GM23338 (cell line): Measurements from ENCODE around the gene SUSD1. TPM values are rescaled to one million over a fixed set of nuclear protein-coding genes. Genes with fewer than 3 reads are reported as not detected.

Source experiments
- ATAC-seq: fragments of 200-7000 bp; cut with Tn5 transposase; 3 replicates; pipeline ENCODE4 v1.9.1; 2020
- DNase-seq: peaks from one replicate; pipeline ENCODE4 v3.0.0-alpha.2; 2015; ENCODE audit warnings: low spot score
- H2AFZ ChIP-seq: fragments of 200-600 bp; sonication (generic); 2 replicates; pipeline ENCODE4 v1.8.0; 2016; ENCODE audit warnings: antibody characterized with exemption, mild to moderate bottlenecking, moderate library complexity
- H3F3A ChIP-seq: fragments of 200-600 bp; sonication (generic); replicated peaks from 2 replicates; pipeline ENCODE4 v1.8.0; 2017; ENCODE audit warnings: antibody characterized with exemption, mixed run types, low read depth
- H3K27ac ChIP-seq: fragments of 200-600 bp; sonication (generic); 2 replicates; pipeline ENCODE4 v1.6.1; 2016; ENCODE audit warnings: low read depth
- H3K27me3 ChIP-seq: fragments of 200-600 bp; sonication (generic); 2 replicates; pipeline ENCODE4 v1.8.0; 2016; ENCODE audit warnings: mild to moderate bottlenecking, mixed run types, moderate library complexity; ENCODE audit not compliant: insufficient read depth
- H3K36me3 ChIP-seq: fragments of 200-600 bp; sonication (generic); 2 replicates; pipeline ENCODE4 v1.8.0; 2016; ENCODE audit warnings: mild to moderate bottlenecking; ENCODE audit not compliant: insufficient read depth
- H3K4me1 ChIP-seq: fragments of 200-600 bp; sonication (generic); 2 replicates; pipeline ENCODE4 v1.8.0; 2016; ENCODE audit warnings: mild to moderate bottlenecking, moderate library complexity; ENCODE audit not compliant: insufficient read depth
- H3K4me2 ChIP-seq: fragments of 200-600 bp; sonication (generic); 2 replicates; pipeline ENCODE4 v1.7.1; 2017; ENCODE audit warnings: mixed run types
- H3K4me3 ChIP-seq: fragments of 200-600 bp; sonication (generic); 2 replicates; pipeline ENCODE4 v1.6.1; 2016; ENCODE audit warnings: mixed run types
- H3K79me2 ChIP-seq: fragments of 200-600 bp; sonication (generic); replicated peaks from 2 replicates; pipeline ENCODE4 v1.8.0; 2017; ENCODE audit warnings: mild to moderate bottlenecking; ENCODE audit not compliant: insufficient read depth
- H3K9me2 ChIP-seq: fragments of 200-600 bp; sonication (generic); 2 replicates; pipeline ENCODE4 v1.8.0; 2017; ENCODE audit not compliant: insufficient read depth
- H4K20me1 ChIP-seq: fragments of 200-600 bp; sonication (generic); replicated peaks from 2 replicates; pipeline ENCODE4 v1.8.0; 2017; ENCODE audit warnings: mild to moderate bottlenecking; ENCODE audit not compliant: insufficient read depth
- H3K27ac Mint-ChIP-seq: 2 replicates; pipeline ENCODE4 v1.8.0; 2020; ENCODE audit warnings: inconsistent platforms, mild to moderate bottlenecking, moderate library complexity, mixed read lengths
- H3K27me3 Mint-ChIP-seq: 3 replicates; pipeline ENCODE4 v1.8.0; 2022; ENCODE audit warnings: low read depth, mild to moderate bottlenecking, moderate library complexity, mixed read lengths, inconsistent platforms; ENCODE audit not compliant: insufficient read depth, poor library complexity
- H3K36me3 Mint-ChIP-seq: 3 replicates; pipeline ENCODE4 v1.8.0; 2021; ENCODE audit warnings: low read depth, mild to moderate bottlenecking, inconsistent platforms, moderate library complexity, mixed read lengths
- H3K4me1 Mint-ChIP-seq: 3 replicates; pipeline ENCODE4 v1.8.0; 2020; ENCODE audit warnings: mild to moderate bottlenecking, inconsistent platforms, mixed read lengths
- H3K4me3 Mint-ChIP-seq: 3 replicates; pipeline ENCODE4 v1.8.0; 2021; ENCODE audit warnings: moderate library complexity, mild to moderate bottlenecking, inconsistent platforms, mixed read lengths
- H3K9me3 Mint-ChIP-seq: 3 replicates; pipeline ENCODE4 v1.8.0; 2020; ENCODE audit warnings: moderate library complexity, mild to moderate bottlenecking, inconsistent platforms, mixed read lengths
- CREB1 ChIP-seq: fragments of 250-450 bp; sonication (Bioruptor Pico); IDR thresholded peaks from 2 replicates; pipeline ENCODE4 v1.5.0; 2020; ENCODE audit warnings: low read depth, mild to moderate bottlenecking, moderate library complexity
- EZH2 ChIP-seq: fragments of 200-600 bp; sonication (generic); IDR thresholded peaks from one replicate; pipeline ENCODE4 v1.8.0; 2017; ENCODE audit warnings: antibody characterized with exemption, mild to moderate bottlenecking, low read depth; ENCODE audit not compliant: unreplicated experiment
- EZH2phosphoT487 ChIP-seq: fragments of 200-600 bp; sonication (generic); IDR thresholded peaks from one replicate; pipeline ENCODE4 v1.8.1; 2018; ENCODE audit warnings: antibody characterized with exemption; ENCODE audit not compliant: unreplicated experiment
- JUNB ChIP-seq: IDR thresholded peaks from one replicate; pipeline ENCODE4 v1.6.1; 2016; ENCODE audit warnings: antibody characterized with exemption; ENCODE audit not compliant: unreplicated experiment
- NANOG ChIP-seq: IDR thresholded peaks from 2 replicates; pipeline ENCODE4 v1.6.1; 2016; ENCODE audit warnings: antibody characterized with exemption, borderline replicate concordance
- POLR2AphosphoS5 ChIP-seq: IDR thresholded peaks from 2 replicates; pipeline ENCODE4 v1.6.1; 2016; ENCODE audit warnings: antibody characterized with exemption, low read depth
- REST ChIP-seq: IDR thresholded peaks from one replicate; pipeline ENCODE4 v1.6.1; 2018; ENCODE audit warnings: antibody characterized with exemption; ENCODE audit not compliant: unreplicated experiment
- STAT1 ChIP-seq: IDR thresholded peaks from one replicate; pipeline ENCODE4 v1.6.1; 2016; ENCODE audit warnings: antibody characterized with exemption; ENCODE audit not compliant: unreplicated experiment
- ZNF114 ChIP-seq: fragments of 250-450 bp; sonication (Bioruptor Pico); IDR thresholded peaks from 2 replicates; pipeline ENCODE4 v1.5.0; 2020; ENCODE audit warnings: mild to moderate bottlenecking, moderate library complexity
- ZNF331 ChIP-seq: fragments of 250-450 bp; sonication (Bioruptor Pico); IDR thresholded peaks from 2 replicates; pipeline ENCODE4 v1.5.0; 2020; ENCODE audit warnings: low read depth, mild to moderate bottlenecking, moderate library complexity
- ZNF462 ChIP-seq: fragments of 250-450 bp; sonication (Bioruptor Pico); IDR thresholded peaks from 2 replicates; pipeline ENCODE4 v1.5.0; 2020; ENCODE audit warnings: mild to moderate bottlenecking, moderate library complexity
- polyA plus RNA-seq: library from polyadenylated mRNA; unstranded; fragments of >200 nt; fragmentation: Nextera tagmentation; extraction: Ambion mirVana; gene quantifications from 2 replicates; pipeline ENCODE4 v1.2.1, GENCODE V29; 2016
- total RNA-seq: library from RNA; depleted of rRNA; stranded (reverse); fragments of >200 nt; shearing (Covaris generic); gene quantifications from 2 replicates; pipeline ENCODE4 v1.2.3, GENCODE V29; 2014
- TF ChIP-seq, protein P1 (sequence below): IDR thresholded peaks from 2 replicates; pipeline ENCODE4 v1.6.1; 2016; ENCODE audit warnings: antibody characterized with exemption

Gene SUSD1
- total and polyA plus RNA-seq, 2 experiments from 2014 or later, result 1.2 to 6.4 TPM

DNA sequence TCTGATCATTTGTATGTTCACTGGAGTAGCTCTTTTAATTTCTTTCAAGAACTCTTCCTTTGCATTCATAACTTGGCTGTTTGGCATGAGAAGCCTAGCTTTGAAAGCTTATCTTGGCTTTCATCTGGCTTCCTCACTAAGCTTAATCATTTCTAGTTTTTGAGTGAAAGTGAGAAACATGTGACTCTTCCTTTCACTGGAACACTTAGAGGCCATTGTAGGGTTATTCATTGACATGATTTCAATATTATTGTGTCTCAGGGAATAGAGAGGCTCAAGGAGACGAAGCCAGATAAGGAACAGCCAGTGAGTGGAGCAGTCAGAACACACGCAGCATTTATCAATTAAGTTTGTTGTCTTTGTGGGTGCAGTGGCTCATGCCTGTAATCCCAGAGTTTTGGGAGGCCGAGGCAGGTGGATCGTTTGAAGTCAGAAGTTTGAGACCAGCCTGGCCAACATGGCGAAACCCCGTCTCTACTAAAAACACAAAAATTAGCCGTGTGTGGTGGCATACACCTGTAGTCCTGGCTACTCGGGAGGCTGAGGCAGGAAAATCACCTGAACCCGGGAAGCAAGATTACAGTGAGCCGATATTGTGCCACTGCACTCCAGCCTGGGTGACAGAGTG is 180.2 kb downstream of the SUSD1 start:
- no peak for TF ChIP-seq EZH2phosphoT487
- TF ChIP-seq POLR2AphosphoS5, result no peak
- TF ChIP-seq REST, result no peak
- no peak for TF ChIP-seq NANOG
- no peak for TF ChIP-seq EZH2
- no peak for TF ChIP-seq ZNF331 (CRISPR knock-in tag)
- TF ChIP-seq, protein P1, sequence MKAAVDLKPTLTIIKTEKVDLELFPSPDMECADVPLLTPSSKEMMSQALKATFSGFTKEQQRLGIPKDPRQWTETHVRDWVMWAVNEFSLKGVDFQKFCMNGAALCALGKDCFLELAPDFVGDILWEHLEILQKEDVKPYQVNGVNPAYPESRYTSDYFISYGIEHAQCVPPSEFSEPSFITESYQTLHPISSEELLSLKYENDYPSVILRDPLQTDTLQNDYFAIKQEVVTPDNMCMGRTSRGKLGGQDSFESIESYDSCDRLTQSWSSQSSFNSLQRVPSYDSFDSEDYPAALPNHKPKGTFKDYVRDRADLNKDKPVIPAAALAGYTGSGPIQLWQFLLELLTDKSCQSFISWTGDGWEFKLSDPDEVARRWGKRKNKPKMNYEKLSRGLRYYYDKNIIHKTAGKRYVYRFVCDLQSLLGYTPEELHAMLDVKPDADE, result no peak
- TF ChIP-seq STAT1, result no peak
- no peak for TF ChIP-seq ZNF114
- TF ChIP-seq CREB1, result no peak
- Histone ChIP-seq H3K9me2 (no peaks in the 10 kb centered on the region), H3K4me3 (no peak overlapping the region), H3K4me1 (no peaks in the 10 kb centered on the region), H3F3A (no peaks in the 10 kb centered on the region), H3K27ac (no peak overlapping the region), H3K4me2 (no peak overlapping the region), H3K27me3 (no peaks in the 10 kb centered on the region), H3K79me2 (no peaks in the 10 kb centered on the region), H2AFZ (no peak overlapping the region), H4K20me1 (no peaks in the 10 kb centered on the region), H3K36me3 (no peaks in the 10 kb centered on the region)
- Mint-ChIP-seq H3K36me3 (no peaks in the 10 kb centered on the region), H3K27ac (no peak overlapping the region), H3K9me3 (0 out of 3 replicates have a peak, but pooled peaks cover 3% of the 10 kb centered on the region), H3K4me3 (no peak overlapping the region), H3K27me3 (peaks cover 4% of the 10 kb centered on the region), H3K4me1 (no peaks in the 10 kb centered on the region)
- DNase-seq (no peak), ATAC-seq (no peak)

DNA sequence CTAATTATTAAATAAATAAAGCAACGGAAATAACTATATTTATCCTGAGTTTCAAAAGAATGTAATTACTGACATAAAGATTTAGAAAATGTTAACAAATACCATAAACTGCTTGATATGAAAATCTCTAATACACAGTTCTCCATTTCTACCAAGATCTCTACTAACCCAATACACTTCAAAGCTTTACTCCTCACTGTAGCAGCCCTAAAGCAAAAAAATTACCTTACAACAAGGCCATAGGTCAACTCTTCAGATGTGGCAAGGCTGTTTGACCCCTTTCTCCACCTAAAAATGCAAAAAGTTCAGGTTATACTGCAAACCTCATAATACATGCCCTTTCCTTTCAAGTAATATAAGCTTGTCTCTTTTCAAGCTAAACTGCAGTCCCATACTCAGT is 181.8 kb downstream of the SUSD1 start:
- no peak overlapping the region for H2AFZ ChIP-seq
- H3K4me2 ChIP-seq, result no peak overlapping the region
- no peaks in the 10 kb centered on the region for H3K36me3 ChIP-seq
- H3K27ac ChIP-seq, result no peak overlapping the region
- no peaks in the 10 kb centered on the region for H3K79me2 ChIP-seq
- no peaks in the 10 kb centered on the region for H3K4me1 Mint-ChIP-seq
- no peak for ATAC-seq
- peaks cover 6% of the 10 kb centered on the region for H3K27me3 Mint-ChIP-seq
- no peak overlapping the region for H3K4me3 Mint-ChIP-seq
- no peak overlapping the region for H3K4me3 ChIP-seq
- H3F3A ChIP-seq, result no peaks in the 10 kb centered on the region
- H3K27me3 ChIP-seq, result no peaks in the 10 kb centered on the region
- no peaks in the 10 kb centered on the region for H3K36me3 Mint-ChIP-seq
- no peaks in the 10 kb centered on the region for H4K20me1 ChIP-seq
- no peak for DNase-seq
- H3K9me2 ChIP-seq, result no peaks in the 10 kb centered on the region
- no peaks in the 10 kb centered on the region for H3K4me1 ChIP-seq
- H3K9me3 Mint-ChIP-seq, result 0 out of 3 replicates have a peak, but pooled peaks cover 3% of the 10 kb centered on the region
- no peak overlapping the region for H3K27ac Mint-ChIP-seq
- no peak for TF ChIP-seq POLR2AphosphoS5
- no peak for TF ChIP-seq ZNF462 (CRISPR knock-in tag)
- TF ChIP-seq JUNB, result no peak
- no peak for TF ChIP-seq EZH2
